Trophoblast cell (in vitro differentiated cells and primary cell): ENCODE data around the gene DHX34.
A peak's percentile ranks its signal among the peaks of the same experiment; 100 is the strongest.

Source experiments
- DNase-seq, 2 donors: peaks; one replicate each; pipeline ENCODE4 v3.0.0-alpha.2; 2016
- H2AFZ ChIP-seq: 2 replicates; pipeline ENCODE4 v1.6.1; 2013; ENCODE audit warnings: low read length, moderate library complexity, mild to moderate bottlenecking; ENCODE audit not compliant: insufficient read depth, poor library complexity
- H2AK5ac ChIP-seq: 2 replicates; pipeline ENCODE4 v1.6.1; 2013; ENCODE audit warnings: mild to moderate bottlenecking, low read length
- H2BK120ac ChIP-seq: 2 replicates; pipeline ENCODE4 v1.6.1; 2013; ENCODE audit warnings: low read length, mild to moderate bottlenecking, moderate library complexity; ENCODE audit not compliant: insufficient read depth, poor library complexity
- H2BK12ac ChIP-seq: 2 replicates; pipeline ENCODE4 v1.6.1; 2013; ENCODE audit warnings: mild to moderate bottlenecking, low read length, moderate library complexity
- H2BK5ac ChIP-seq: 2 replicates; pipeline ENCODE4 v1.6.1; 2013; ENCODE audit warnings: low read length, low read depth, moderate library complexity, mild to moderate bottlenecking; ENCODE audit not compliant: poor library complexity
- H3K14ac ChIP-seq: 2 replicates; pipeline ENCODE4 v1.6.1; 2013; ENCODE audit warnings: mild to moderate bottlenecking, low read length
- H3K18ac ChIP-seq: 2 replicates; pipeline ENCODE4 v1.6.1; 2013; ENCODE audit warnings: mild to moderate bottlenecking, low read length
- H3K23ac ChIP-seq: 2 replicates; pipeline ENCODE4 v1.6.1; 2013; ENCODE audit warnings: low read length
- H3K27ac ChIP-seq: 2 replicates; pipeline ENCODE4 v1.5.1; 2013; ENCODE audit warnings: low read depth, mild to moderate bottlenecking, inconsistent platforms, low read length, moderate library complexity
- H3K27me3 ChIP-seq: 2 replicates; pipeline ENCODE4 v1.6.1; 2013; ENCODE audit warnings: inconsistent platforms, mild to moderate bottlenecking, low read length, moderate library complexity; ENCODE audit not compliant: insufficient read depth
- H3K36me3 ChIP-seq, 2 experiments: 1 replicate in 1 of 2; 2 replicates in 1 of 2; pipeline ENCODE4 v1.6.1; 2013; ENCODE audit warnings: low read length in 2 of 2, mild to moderate bottlenecking in 2 of 2, moderate library complexity in 1 of 2; ENCODE audit not compliant: insufficient read depth in 2 of 2, control insufficient read depth in 1 of 2
- H3K4ac ChIP-seq: 2 replicates; pipeline ENCODE4 v1.6.1; 2013; ENCODE audit warnings: low read depth, mild to moderate bottlenecking, low read length, moderate library complexity
- H3K4me1 ChIP-seq, 2 experiments: 1 replicate in 1 of 2; 2 replicates in 1 of 2; pipeline ENCODE4 v1.6.1; 2013; ENCODE audit warnings: low read length in 2 of 2, mild to moderate bottlenecking in 2 of 2, moderate library complexity in 1 of 2; ENCODE audit not compliant: insufficient read depth in 2 of 2, control insufficient read depth in 1 of 2
- H3K4me2 ChIP-seq: 2 replicates; pipeline ENCODE4 v1.6.1; 2013; ENCODE audit warnings: inconsistent platforms, mild to moderate bottlenecking, low read length, moderate library complexity
- H3K4me3 ChIP-seq: 2 replicates; pipeline ENCODE4 v1.5.1; 2013; ENCODE audit warnings: mild to moderate bottlenecking, low read depth, low read length, inconsistent platforms
- H3K79me1 ChIP-seq: one replicate; pipeline ENCODE4 v1.6.1; 2013; ENCODE audit warnings: low read length
- H3K79me2 ChIP-seq: 2 replicates; pipeline ENCODE4 v1.6.1; 2013; ENCODE audit warnings: low read length, mild to moderate bottlenecking; ENCODE audit not compliant: control insufficient read depth, insufficient read depth, poor library complexity
- H3K9ac ChIP-seq: 2 replicates; pipeline ENCODE4 v1.6.1; 2013; ENCODE audit warnings: mild to moderate bottlenecking, low read length
- H3K9me3 ChIP-seq: 2 replicates; pipeline ENCODE4 v1.6.1; 2013; ENCODE audit warnings: low read depth, mild to moderate bottlenecking, control low read depth, inconsistent platforms, low read length; ENCODE audit not compliant: insufficient read depth
- H4K12ac ChIP-seq: 2 replicates; pipeline ENCODE4 v1.6.1; 2013; ENCODE audit warnings: low read depth, mild to moderate bottlenecking, low read length, moderate library complexity
- H4K8ac ChIP-seq: 2 replicates; pipeline ENCODE4 v1.6.1; 2013; ENCODE audit warnings: low read depth, mild to moderate bottlenecking, low read length, moderate library complexity
- H4K91ac ChIP-seq: one replicate; pipeline ENCODE4 v1.6.1; 2013; ENCODE audit warnings: low read depth, mild to moderate bottlenecking, low read length, moderate library complexity
- WGBS: extraction: QIAGEN DNeasy Blood & Tissue Kit; methylation state at CpG from one replicate; pipeline ENCODE4 v1.1.7; 2013; ENCODE audit warnings: missing lambda C conversion rate; ENCODE audit not compliant: insufficient read length, insufficient coverage; ENCODE audit errors: extremely low coverage; 5-methylcytosine and 5-hydroxymethylcytosine counted together

The DHX34 gene

GRCh38 chr19:47429140-47429793 is 80.2 kb downstream of the DHX34 start:
- Histone ChIP-seq H3K36me3 (no peaks in the 10 kb centered on the region), H2BK120ac (no peak overlapping the region), H4K12ac (no peak overlapping the region), H2AFZ (no peak overlapping the region), H4K8ac (no peak overlapping the region), H3K27ac (no peak overlapping the region), H3K14ac (no peak overlapping the region), H3K4me1 (peaks cover 2 to 16% of the 10 kb centered on the region in 2 experiments), H3K4me3 (no peak overlapping the region), H3K4ac (no peak overlapping the region), H3K18ac (no peak overlapping the region), H2BK5ac (no peak overlapping the region), H4K91ac (no peak overlapping the region), H3K79me2 (no peaks in the 10 kb centered on the region), H2BK12ac (no peak overlapping the region), H3K4me2 (no peak overlapping the region), H3K9ac (no peak overlapping the region), H2AK5ac (no peak overlapping the region), H3K9me3 (no peaks in the 10 kb centered on the region), H3K23ac (no peak overlapping the region), H3K27me3 (peaks cover 17% of the 10 kb centered on the region), H3K79me1 (no peaks in the 10 kb centered on the region)
- no CpG with 5 or more reads among the region's 20 CpGs for WGBS
- DNase-seq = no peak

GRCh38 chr19:47430041-47430802 is 81.1 kb downstream of the DHX34 start:
- no peak overlapping the region for H3K9ac ChIP-seq
- no peak overlapping the region for H2AK5ac ChIP-seq
- H3K79me2 ChIP-seq = no peaks in the 10 kb centered on the region
- H3K18ac ChIP-seq = no peak overlapping the region
- H3K27me3 ChIP-seq = peaks cover 17% of the 10 kb centered on the region
- H3K79me1 ChIP-seq = no peaks in the 10 kb centered on the region
- H4K12ac ChIP-seq = no peak overlapping the region
- no CpG with 5 or more reads among the region's 69 CpGs for WGBS
- H3K4me2 ChIP-seq = peak overlapping the region; percentile 71
- DNase-seq = peak in 1 of 2 donors; percentile 47
- H3K4me1 ChIP-seq = peaks cover 2 to 16% of the 10 kb centered on the region in 2 experiments
- no peaks in the 10 kb centered on the region for H3K9me3 ChIP-seq
- peak overlapping the region; percentile 14 for H2AFZ ChIP-seq
- H3K27ac ChIP-seq = no peak overlapping the region
- no peak overlapping the region for H2BK5ac ChIP-seq
- no peak overlapping the region for H3K4ac ChIP-seq
- H4K8ac ChIP-seq = no peak overlapping the region
- H2BK12ac ChIP-seq = no peak overlapping the region
- peak overlapping the region; percentile 54 for H3K4me3 ChIP-seq
- peak overlapping the region; percentile 4 for H4K91ac ChIP-seq
- no peak overlapping the region for H3K23ac ChIP-seq
- no peak overlapping the region for H2BK120ac ChIP-seq
- no peak overlapping the region for H3K14ac ChIP-seq
- H3K36me3 ChIP-seq = no peaks in the 10 kb centered on the region

- Histone ChIP-seq H3K18ac (no peak overlapping the region), H3K79me1 (no peaks in the 10 kb centered on the region), H3K9me3 (no peaks in the 10 kb centered on the region), H2AK5ac (no peak overlapping the region), H4K8ac (no peak overlapping the region), H3K27me3 (peaks cover 17% of the 10 kb centered on the region), H2BK5ac (no peak overlapping the region), H3K27ac (no peak overlapping the region), H2AFZ (no peak overlapping the region), H3K9ac (no peak overlapping the region), H4K91ac (no peak overlapping the region), H3K79me2 (no peaks in the 10 kb centered on the region), H3K4me2 (no peak overlapping the region), H3K4me1 (peaks cover 2 to 16% of the 10 kb centered on the region in 2 experiments), H2BK12ac (no peak overlapping the region), H3K36me3 (no peaks in the 10 kb centered on the region), H3K23ac (no peak overlapping the region), H2BK120ac (no peak overlapping the region), H3K4me3 (no peak overlapping the region), H4K12ac (no peak overlapping the region), H3K14ac (no peak overlapping the region), H3K4ac (no peak overlapping the region)
- no CpG with 5 or more reads among the region's 18 CpGs for WGBS
- no peak for DNase-seq
Observed at GRCh38 chr19:47432091-47432490, 83.0 kb downstream of the DHX34 start.
